ENCODE measurements around the gene ZNRF2. TPM values are rescaled to one million over a fixed set of nuclear protein-coding genes. Genes with fewer than 3 reads are reported as not detected.

The ZNRF2 gene
- total RNA-seq, 3 donors from 2014 or later: 34.0 to 53.3 (median 40.5) TPM

GRCh38 chr7:30396389-30396788 lies 112.0 kb downstream of the ZNRF2 start:
- intact Hi-C loops (cut with DNase I, micrococcal nuclease): no loop called here
- H3K9me3 ChIP-seq: no peaks in the 10 kb centered on the region
- TF ChIP-seq, protein P1, sequence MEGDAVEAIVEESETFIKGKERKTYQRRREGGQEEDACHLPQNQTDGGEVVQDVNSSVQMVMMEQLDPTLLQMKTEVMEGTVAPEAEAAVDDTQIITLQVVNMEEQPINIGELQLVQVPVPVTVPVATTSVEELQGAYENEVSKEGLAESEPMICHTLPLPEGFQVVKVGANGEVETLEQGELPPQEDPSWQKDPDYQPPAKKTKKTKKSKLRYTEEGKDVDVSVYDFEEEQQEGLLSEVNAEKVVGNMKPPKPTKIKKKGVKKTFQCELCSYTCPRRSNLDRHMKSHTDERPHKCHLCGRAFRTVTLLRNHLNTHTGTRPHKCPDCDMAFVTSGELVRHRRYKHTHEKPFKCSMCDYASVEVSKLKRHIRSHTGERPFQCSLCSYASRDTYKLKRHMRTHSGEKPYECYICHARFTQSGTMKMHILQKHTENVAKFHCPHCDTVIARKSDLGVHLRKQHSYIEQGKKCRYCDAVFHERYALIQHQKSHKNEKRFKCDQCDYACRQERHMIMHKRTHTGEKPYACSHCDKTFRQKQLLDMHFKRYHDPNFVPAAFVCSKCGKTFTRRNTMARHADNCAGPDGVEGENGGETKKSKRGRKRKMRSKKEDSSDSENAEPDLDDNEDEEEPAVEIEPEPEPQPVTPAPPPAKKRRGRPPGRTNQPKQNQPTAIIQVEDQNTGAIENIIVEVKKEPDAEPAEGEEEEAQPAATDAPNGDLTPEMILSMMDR (IDR thresholded peaks at IDR 0.05): no peak
- no peaks in the 10 kb centered on the region for H3K4me1 ChIP-seq (ENCODE audit: low read depth)
- no peak overlapping the region for H3K4me3 ChIP-seq
- ATAC-seq (no peak), DNase-seq (no peak)
- no peaks in the 10 kb centered on the region for H3K36me3 ChIP-seq (ENCODE audit: low read depth)

DNA sequence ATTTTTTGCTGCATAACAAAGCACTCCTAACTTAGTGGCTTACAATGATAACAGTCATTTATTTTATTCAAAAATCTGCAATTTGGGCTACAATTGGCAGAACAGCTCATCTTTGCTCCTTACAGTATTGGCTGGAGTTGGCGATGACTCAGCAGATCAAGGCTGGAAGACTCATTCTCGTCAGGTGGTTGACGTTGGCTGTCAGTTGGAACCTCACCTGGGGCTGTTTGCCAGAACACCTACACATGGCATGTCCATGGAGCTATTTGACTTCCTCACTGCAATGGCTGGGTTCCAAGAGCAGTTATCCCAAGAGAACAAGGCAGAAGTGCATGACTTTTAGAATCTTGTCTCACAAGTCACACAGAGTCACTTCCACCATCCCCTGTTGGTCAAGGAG lies 119.1 kb downstream of the ZNRF2 start:
- H3K36me3 ChIP-seq (ENCODE audit: low read depth): no peaks in the 10 kb centered on the region
- TF ChIP-seq, protein P1 (IDR thresholded peaks at IDR 0.05): no peak
- no peaks in the 10 kb centered on the region for H3K4me1 ChIP-seq (ENCODE audit: low read depth)
- no peak overlapping the region for H3K4me3 ChIP-seq
- intact Hi-C loops (cut with DNase I, micrococcal nuclease): loop anchor here in 1 of 2 donors (10.0 kb wide), 1 partner anchor 239 kb away; no protein-coding TSS in a partner anchor
- peak; percentile 85 for ATAC-seq
- DNase-seq: peak in 2 of 3 donors; percentile 41 to 69
- H3K9me3 ChIP-seq: no peaks in the 10 kb centered on the region

GRCh38 chr7:30405179-30405578 lies 120.8 kb downstream of the ZNRF2 start:
- intact Hi-C loops (cut with DNase I, micrococcal nuclease): loop anchor here in 1 of 2 donors (10.0 kb wide), 1 partner anchor 240 kb away; no protein-coding TSS in a partner anchor
- no peak overlapping the region for H3K4me3 ChIP-seq
- TF ChIP-seq, protein P1 (IDR thresholded peaks at IDR 0.05): no peak
- no peaks in the 10 kb centered on the region for H3K36me3 ChIP-seq (ENCODE audit: low read depth)
- H3K4me1 ChIP-seq (ENCODE audit: low read depth): no peaks in the 10 kb centered on the region
- no peak for ATAC-seq
- no peak for DNase-seq
- H3K9me3 ChIP-seq: no peaks in the 10 kb centered on the region

GRCh38 chr7:30406664-30407425 lies 122.4 kb downstream of the ZNRF2 start:
- Histone ChIP-seq H3K9me3 (no peaks in the 10 kb centered on the region), H3K4me1 (ENCODE audit: low read depth) (no peaks in the 10 kb centered on the region), H3K36me3 (ENCODE audit: low read depth) (no peaks in the 10 kb centered on the region), H3K4me3 (no peak overlapping the region)
- DNase-seq: no peak
- ATAC-seq: no peak
- TF ChIP-seq, protein P1 (IDR thresholded peaks at IDR 0.05): no peak
- intact Hi-C loops (cut with DNase I, micrococcal nuclease): loop anchor here in 1 of 2 donors (10.0 kb wide), 1 partner anchor 242 kb away; no protein-coding TSS in a partner anchor

DNA sequence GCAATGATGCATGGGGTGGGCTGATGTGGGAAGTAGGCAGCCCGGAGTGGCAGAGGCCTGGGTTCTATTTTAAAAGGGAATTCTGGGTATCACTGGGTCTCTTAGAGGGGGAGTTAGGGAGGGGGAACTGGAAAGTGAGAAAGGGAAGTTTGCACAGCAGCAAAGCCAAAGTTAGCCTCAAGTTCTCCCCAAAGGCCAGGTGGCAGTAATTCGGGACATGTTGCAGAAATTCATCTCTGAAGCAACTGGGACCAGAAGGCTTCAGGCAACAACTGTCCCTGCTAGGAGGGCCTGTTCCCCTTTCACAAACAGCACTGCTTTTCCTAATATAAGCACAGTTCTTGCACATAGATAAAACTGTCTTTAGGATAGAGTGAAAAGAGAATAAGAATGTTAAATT lies 126.8 kb downstream of the ZNRF2 start:
- no peaks in the 10 kb centered on the region for H3K36me3 ChIP-seq (ENCODE audit: low read depth)
- ATAC-seq: no peak
- no peak for DNase-seq

More for the DNA sequence above, 126.8 kb downstream of the ZNRF2 start:
- intact Hi-C loops (cut with DNase I, micrococcal nuclease): loop anchor here (10.0 kb wide), 2 partner anchors 136 to 246 kb away; no protein-coding TSS in a partner anchor
- Histone ChIP-seq H3K4me3 (no peak overlapping the region), H3K4me1 (ENCODE audit: low read depth) (no peaks in the 10 kb centered on the region), H3K9me3 (no peaks in the 10 kb centered on the region)
- TF ChIP-seq, protein P1 (IDR thresholded peaks at IDR 0.05): no peak
